GM18520 (cell line): ENCODE results near the gene DNAAF3.
"Not testable (repeated sequence)": the region's sequence is repeated elsewhere in the genome, so short reads cannot be mapped to it uniquely, and the experiment has no call there.

Experiments
- ATAC-seq: cut with Tn5 transposase; IDR thresholded peaks from one replicate; pipeline ENCODE4 v1.9.1; 2021; ENCODE audit not compliant: unreplicated experiment

Gene DNAAF3

GRCh38 chr19:55176076-55176475 is 9.7 kb upstream of the DNAAF3 start:
- no peak for ATAC-seq

DNA sequence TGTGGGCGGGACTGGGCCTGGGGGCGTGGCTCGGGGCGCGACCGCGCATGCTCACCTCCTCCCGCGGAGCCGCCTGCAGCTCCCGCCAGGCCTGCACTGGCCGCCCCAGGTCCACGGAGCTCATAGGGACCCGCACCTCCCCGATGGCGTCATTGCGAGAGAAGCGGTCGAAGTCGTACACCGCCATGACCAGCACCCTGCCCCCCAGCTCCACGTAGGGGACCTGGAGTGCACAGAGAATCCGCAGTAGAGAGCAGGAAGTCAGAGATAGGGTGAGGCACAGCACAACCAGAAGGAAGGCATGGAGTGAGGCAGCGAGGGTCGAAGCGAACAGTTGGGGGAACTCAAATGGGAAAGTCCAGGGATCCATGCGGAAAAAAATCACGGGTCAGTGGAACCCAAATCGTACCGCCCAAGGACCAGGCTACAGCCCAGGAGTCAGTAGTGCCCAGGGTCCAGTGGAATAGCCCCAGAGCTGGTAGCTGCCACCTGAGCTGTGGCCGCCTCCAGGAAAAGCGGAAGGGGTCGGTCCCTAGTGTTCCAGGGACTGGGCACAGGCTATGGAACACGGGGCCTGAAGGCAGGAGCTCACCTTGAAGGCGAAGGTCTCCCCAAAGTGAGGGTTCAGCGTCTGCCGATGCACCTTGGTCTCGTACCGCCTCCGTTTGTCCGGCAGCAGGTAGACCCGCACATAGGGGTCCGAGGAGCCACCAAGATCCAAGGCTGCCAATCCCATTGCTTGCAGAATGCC is 8.9 kb upstream of the DNAAF3 start:
- no peak for ATAC-seq

DNA sequence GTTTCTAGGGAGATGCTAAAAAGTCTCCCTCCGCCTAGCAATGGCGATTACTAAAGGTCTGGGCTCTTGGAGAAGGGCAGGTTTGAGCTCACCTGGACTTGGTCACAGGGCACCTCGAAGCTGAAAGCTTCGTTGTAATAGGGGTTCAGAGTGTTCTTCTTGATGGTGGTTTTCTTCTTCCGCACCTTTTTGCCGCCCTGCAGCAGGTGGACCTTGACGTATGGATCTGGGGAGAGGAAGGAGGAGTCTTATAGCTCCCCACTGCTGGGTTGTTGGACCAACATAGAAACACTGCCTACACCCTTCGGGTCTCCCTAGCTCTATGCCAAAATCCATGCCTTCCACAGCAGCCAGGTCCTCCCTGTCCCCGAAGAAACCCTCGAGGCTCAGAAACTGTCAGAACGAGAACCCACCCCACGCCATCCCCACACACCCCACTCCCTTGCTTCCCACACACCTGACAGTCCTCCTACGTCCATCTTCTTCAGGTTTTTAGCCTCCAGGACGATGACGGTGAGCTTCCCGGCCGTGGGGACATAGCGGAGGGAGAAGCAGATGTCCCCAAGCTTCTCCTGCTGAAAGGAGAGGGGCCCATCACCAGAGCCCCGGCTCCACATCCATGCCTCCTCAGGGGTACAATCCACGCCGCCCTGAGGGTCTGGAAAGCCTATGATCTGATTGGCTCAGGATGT is 8.2 kb upstream of the DNAAF3 start:
- no peak for ATAC-seq

DNA sequence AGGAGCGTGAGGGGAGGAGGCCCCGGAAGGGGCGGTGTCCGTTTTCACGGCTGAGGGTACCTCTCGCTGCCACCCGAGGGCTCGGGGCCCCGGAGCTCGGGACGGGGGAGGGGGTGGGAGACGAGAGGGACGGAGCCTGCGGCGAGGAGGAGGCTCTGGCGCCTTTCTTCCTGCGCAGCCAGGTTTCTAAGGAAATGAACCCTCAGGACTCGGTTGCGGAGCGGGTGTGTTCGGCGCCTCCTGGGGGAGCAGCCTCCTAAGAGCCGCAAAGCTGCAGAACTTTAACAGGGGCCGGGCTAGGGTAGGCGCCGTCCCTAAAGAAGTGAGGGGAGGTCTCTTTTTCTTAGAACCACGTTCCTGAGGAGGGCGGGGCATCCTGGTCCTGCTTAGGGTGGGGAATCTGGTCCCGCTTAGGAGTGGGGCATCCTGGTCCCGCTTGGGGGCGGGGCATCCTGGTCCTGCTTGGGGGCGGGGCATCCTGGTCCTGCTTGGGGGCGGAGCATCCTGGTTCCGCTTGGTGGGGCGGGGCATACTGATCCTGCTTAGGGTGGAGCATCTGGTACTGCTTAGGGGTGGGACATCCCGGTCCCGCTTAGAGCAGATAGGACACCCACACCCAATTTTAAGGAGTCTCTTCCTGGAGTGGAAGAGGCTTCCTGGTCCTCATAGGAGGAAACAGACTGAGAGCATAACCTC is 7.4 kb upstream of the DNAAF3 start:
- no peak for ATAC-seq

DNA sequence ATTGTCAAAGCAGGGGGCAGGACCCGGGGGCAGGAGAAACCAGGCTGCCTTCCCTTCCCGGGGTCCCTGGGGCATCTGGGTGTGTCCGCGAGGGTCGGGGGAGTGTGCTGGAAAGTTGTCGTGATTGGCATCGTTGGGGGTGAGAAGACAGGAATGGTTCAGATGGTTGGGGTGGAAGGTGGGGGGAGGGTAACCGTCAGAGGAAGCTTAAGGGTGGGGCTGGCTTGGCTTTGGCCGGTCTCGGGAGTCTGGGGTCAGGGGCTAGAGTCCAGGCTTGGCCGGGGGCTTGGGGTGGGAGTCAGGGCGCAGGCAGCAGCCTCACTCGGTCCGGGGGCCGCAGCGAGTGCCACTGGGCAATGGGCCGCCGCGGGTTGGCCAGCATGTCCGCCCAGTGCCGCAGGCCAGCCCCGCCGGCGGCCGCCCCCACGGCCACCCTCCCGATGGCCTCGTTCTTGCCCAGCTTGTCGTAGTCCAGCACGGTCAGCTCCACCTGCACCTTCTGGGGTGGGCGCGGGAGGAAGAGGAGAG is 6.8 kb upstream of the DNAAF3 start:
- no peak for ATAC-seq

GRCh38 chr19:55172741-55173140 is 6.3 kb upstream of the DNAAF3 start:
- no peak for ATAC-seq

GRCh38 chr19:55172318-55172717 is 5.9 kb upstream of the DNAAF3 start:
- not testable (repeated sequence) for ATAC-seq

DNA sequence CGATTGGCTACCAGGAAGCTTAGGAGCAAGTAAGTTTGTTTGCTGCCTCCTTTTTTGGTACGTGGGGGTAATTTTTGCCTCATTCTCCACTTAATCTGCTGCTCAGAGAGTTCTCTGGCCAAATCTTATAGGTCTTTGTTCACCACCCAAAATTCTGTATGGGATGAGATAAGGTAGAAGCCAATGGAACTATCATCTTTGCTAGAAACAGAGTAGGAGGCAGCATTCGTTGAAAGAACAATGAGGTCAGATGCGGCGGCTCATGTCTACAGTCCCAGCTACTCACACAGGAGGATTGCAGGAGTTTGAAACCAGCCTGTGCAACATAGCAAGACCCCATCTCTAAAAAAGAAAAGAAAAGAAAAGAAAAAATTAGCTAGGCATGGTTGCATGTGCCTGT is 5.0 kb upstream of the DNAAF3 start:
- no peak for ATAC-seq

DNA sequence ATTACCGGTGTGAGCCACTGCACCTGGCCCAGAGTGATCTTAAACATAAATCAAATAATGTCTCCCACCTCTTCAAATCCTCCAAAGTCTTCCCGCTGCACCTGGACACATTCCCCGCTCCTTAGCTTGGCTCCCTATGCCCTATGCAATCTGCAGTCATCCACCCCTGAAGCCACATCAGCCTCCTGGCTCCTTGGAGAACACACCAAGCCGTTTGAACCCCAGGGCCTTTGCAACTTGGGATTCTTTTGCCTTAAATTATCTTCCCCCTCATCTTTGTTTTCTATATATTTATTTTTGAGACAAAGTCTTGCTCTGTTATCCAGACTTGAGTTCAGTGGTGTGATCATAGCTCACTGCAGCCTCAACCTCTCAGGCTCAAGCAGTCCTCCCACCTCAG is 2.7 kb upstream of the DNAAF3 start:
- ATAC-seq: no peak

DNA sequence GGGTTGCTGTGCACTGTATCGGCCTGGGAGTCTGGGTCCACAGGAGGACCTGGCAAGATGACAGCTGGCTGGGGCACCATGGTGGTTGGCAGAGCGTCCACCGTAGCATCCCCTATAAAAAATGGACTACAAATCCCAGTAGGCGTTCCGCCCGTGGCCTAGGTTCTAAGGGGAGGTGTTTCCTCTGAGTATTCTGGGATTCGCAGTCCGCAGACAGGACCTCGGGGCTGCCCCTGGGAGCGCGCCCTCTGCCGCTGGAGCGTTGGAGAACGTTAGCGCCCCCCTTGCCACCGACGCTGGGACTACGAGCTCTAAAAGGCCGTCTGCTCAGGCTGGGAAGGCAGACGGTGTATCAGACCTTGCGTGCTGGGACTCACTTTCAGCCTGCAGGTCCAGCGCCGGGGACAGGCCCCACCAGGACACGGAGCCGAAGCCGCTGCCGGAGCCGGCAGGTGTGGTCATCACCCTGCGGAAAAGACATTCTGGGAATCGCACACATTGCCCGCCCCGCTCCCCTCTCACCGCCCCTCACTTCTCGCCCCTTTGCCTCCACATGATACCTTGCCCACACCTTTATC is 372 bp downstream of the DNAAF3 start:
- no peak for ATAC-seq

DNA sequence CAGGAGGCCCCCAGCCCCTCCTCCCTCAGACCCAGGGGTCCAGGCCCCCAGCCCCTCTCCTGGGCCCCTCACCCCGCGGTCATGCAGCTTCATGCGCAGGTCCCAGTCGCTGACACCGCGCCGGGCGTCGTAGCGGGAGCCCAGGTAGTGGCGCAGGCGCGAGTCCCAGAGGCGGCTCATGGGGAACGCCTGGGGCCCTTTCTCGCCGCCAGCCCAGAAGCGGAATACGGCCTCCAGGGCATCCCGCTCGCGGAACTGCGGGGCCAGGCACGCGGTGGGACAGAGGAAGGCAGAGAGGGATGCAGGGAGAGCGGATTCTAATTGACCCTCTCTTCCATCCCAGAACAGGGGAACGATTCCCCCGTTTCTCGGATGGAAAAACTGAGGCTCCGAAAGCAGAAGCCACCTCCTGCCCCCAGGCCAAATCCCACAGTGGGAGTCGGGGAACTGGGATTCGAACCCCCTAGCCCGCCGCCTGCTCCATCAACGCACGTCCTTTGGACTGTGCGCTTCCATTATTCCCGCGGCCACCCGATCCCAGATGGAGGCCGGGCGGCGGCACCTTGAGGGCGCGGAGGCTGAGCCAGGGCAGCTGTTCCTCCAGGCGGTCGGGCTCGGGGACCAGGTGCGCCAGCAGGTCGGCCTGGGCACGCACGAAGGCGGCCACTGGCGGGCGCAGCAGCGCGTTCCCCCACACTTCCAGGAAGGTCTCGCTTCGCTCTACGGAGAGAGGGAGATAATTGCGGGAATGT is 4.7 kb downstream of the DNAAF3 start:
- ATAC-seq: no peak

- no peak for ATAC-seq
These were observed 5.4 kb downstream of the DNAAF3 start for GRCh38 chr19:55160986-55161365.

DNA sequence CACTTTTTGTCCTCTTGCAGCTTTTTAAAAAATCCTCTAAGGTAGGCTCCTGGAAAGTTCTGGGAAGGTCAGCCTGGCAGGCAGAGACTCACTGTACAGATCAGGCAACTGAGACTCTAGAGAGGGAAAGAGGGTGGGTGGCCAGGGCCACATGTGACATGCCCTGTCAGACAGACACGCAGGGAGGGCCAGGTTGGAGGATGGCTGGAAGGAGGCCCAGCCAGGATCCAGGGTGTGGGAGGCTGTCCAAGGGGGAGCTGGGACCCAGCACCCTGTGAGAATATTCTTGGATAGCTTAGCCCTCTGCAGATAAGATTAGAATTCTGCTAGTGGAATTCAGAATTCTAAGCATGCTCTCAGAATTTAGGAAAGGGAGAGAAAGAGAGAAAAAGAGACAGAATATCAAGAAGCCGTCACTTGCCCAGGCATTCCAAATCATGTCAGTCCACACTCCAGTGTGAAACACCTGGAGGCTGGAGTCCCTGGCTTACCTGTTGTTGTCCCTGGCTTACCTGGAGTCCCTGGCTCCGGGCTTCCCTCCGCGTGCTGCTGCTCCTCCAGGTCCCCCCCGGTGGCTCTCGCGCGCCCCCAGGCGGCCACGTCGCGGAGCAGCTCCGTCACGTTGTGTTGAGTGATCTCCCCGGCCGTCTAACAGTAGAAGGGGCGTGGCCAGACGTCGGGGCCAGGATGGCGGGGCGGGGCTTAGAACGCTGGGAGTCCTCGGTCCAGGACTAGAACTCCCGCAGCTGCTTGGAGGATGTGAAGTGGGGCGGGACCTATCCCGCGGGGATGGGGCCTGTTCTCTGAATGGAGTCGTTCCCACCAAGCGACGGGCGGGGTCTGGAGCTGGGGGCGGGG is 6.1 kb downstream of the DNAAF3 start:
- ATAC-seq: no peak

- no peak for ATAC-seq
These were observed 7.3 kb downstream of the DNAAF3 start for GRCh38 chr19:55158848-55159749.

- no peak for ATAC-seq
These were observed 8.0 kb downstream of the DNAAF3 start for GRCh38 chr19:55158423-55158822.

- no peak for ATAC-seq
These were observed 9.1 kb downstream of the DNAAF3 start, which contains the start of gene TNNI3 for GRCh38 chr19:55157064-55157908. TNNI3 (minus strand) TSS chr19:55157732; CDS start chr19:55157589, 143 bp downstream.

- no peak for ATAC-seq
These were observed 10.0 kb downstream of the DNAAF3 start for GRCh38 chr19:55156202-55157063.
